HG03520 (cell line): ENCODE results near the gene GRB2.
A peak's percentile ranks its signal among the peaks of the same experiment; 100 is the strongest.
"Not testable (repeated sequence)": the region's sequence is repeated elsewhere in the genome, so short reads cannot be mapped to it uniquely, and the experiment has no call there.

Experiments used
- ATAC-seq: cut with Tn5 transposase; IDR thresholded peaks from one replicate; pipeline ENCODE4 v1.9.1; 2021; ENCODE audit warnings: mild to moderate bottlenecking, moderate library complexity; ENCODE audit not compliant: unreplicated experiment

Gene GRB2

GRCh38 chr17:75321506-75321905 is 84.0 kb downstream of the GRB2 start:
- ATAC-seq, result no peak

- no peak for ATAC-seq
These were observed 85.4 kb downstream of the GRB2 start for GRCh38 chr17:75319904-75320691.

- ATAC-seq, result no peak
These were observed 86.8 kb downstream of the GRB2 start for GRCh38 chr17:75318615-75319222.

- no peak for ATAC-seq
These were observed 87.3 kb downstream of the GRB2 start for GRCh38 chr17:75318211-75318610.

DNA sequence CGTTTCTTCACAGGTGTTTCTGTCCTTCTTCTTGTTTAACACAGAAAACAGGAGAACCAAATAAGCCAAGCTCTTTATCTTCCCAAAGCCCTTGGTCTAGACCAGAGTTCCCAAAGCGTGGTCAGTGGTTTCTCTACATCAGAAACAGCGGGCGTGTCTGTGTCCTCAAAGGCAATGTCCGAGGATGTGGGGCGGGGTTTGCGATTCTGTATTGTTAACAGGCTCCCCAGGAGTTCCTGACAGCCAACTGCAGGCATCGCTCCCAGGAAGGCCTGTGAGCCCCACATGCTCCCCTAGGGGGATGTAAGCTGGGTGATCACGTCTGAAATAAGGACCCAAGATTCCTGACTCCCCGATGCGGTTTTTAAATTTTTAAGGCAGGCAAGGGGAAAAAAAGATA is 87.8 kb downstream of the GRB2 start:
- ATAC-seq, result no peak

GRCh38 chr17:75316253-75316652 is 89.2 kb downstream of the GRB2 start:
- no peak for ATAC-seq

DNA sequence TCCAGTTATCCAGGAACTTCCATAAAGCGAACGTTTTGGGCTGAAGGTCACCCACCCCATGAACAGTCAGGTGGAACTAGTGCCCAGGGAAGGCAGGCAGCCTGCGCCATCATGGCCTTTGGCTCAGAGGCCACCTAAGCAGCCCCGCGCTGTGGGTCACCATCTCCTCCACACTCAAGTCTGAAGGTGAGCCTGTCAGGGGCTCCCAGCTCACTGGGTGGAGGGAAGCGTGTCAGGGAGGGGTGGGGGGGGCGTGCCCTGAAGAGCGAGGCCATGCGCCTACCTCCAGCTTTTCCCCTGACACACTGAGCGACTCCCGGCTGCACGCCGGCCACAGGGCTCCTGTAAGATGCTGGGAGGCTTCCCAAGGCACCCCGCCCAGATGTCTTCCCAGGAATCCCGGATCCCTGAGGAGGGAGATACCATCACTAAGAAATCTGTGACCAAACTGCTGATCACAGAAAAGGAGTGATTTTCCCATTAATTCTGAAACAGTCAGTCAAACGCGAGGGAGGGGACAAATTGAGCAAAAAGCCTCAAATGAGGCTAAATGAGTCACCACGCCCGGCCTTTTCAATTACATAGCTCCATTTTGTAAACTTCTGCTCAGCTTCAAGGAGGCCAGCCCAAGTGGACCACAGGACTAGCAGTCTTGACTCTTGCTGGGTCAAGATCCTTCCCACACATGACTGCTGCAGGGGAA is 89.8 kb downstream of the GRB2 start:
- ATAC-seq, result no peak

GRCh38 chr17:75313941-75314551 is 91.4 kb downstream of the GRB2 start:
- no peak for ATAC-seq

- ATAC-seq, result no peak
These were observed 96.5 kb downstream of the GRB2 start for GRCh38 chr17:75308732-75309629.

DNA sequence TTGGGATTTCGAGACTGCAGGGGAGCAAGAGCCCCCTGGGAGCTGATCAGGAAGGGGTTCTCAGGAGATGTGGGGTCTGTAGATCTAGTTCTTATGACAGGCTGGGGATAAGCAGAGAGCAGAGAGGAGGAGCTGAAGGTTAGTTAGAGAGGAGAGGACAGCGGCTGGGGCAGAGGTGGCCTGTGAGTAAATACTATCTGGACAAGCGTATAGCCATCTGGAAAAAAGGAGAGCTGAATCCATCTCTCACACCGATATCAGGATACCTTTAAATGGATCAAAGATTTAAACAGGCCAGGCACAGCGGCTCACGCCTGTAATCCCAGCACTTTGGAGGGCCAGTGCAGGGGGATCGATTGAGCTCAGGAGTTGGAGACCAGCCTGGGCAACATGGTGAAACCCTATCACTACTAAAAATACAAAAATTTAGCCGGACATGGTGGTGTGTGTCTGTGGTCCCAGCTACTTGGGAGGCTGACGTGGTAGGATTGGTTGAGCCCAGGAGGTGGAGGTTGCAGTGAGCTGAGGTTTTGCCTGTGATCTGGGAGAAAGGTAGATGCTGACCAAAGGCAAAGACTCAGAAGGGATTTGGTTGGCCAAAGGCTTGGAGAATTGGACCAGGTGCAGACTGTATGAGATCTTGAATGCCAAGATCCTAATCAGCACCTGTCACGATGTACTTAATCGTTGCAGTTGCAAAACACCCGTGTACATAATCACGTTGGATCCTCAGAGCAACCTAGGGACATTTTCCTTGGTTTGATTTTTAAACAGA is 97.3 kb downstream of the GRB2 start:
- ATAC-seq, result no peak

GRCh38 chr17:75301502-75302206 is 103.8 kb downstream of the GRB2 start:
- ATAC-seq, result no peak

DNA sequence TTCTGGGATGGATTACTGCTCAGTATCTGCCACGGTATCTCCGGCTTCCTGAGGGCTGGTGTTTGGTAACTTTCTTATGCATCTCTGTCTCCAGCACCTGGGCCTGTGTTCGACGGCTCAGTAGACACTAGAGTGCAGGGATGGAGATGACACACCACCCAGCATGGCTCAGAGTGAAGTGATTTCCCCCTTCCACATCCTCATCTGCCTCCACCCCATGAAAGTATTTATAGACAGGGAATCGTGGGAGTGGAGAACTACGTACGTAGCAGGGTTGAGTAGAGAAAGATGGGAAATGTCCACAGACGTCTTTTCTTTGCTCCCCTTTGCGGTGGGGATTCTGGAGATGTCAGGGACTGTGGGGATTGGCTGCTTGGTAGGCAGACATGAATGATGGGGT is 104.4 kb downstream of the GRB2 start:
- ATAC-seq, result no peak

GRCh38 chr17:75300280-75300679 is 105.2 kb downstream of the GRB2 start:
- ATAC-seq, result no peak

DNA sequence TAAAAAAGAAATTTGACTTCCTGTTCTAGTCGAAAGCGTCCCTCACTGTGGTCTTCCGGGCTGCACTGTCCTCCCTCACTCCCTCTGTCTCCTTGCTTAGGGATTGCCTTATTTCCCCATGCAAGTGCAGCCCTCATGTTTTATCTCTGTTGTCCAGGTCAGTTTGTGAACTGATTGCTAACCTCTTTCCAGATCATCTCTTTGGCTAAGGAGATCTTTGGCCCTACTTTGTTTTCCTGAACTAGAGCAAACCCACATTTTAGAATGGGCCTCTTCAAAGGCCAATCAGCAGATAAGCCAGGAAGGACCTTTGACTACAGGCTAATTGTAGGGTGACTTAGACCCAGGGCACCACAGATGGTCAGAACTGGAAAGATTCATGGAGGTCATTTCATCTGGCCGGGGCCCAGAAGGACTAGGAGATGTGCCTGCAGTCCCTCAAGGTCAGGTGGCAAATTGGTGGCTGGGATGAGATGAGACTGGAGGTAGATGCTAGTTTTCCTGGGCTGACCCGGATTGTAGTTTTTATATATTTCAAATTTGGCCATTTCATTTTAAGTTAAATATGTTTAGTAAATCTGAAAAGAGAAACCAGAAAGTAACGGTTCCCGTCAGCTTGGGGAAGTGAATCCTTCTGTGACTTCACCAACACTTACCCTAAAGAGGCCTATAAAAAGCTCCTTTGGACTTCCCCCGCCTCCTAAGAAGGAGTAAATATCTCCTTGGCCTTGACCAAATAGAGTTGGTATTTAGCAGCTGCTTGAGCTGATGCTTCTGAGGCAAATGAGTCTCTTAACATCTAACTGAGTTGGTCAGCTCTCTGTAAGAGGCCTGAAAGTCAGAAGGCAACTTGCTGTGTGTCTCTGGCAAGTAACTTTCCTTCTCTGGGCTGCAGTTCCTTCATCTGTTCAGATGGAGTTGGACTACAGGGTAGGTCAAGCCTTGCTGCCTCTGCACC is 110.0 kb downstream of the GRB2 start:
- peak; percentile 42 for ATAC-seq

GRCh38 chr17:75292810-75293448 is 112.5 kb downstream of the GRB2 start:
- not testable (repeated sequence) for ATAC-seq

GRCh38 chr17:75289832-75290337 is 115.6 kb downstream of the GRB2 start:
- no peak for ATAC-seq

GRCh38 chr17:75289115-75289831 is 116.2 kb downstream of the GRB2 start, which contains the start of gene SLC25A19:
Gene SLC25A19, minus strand, starts transcription at chr17:75289433. Its CDS starts 2,669 bp downstream, at chr17:75286764.
- peak; percentile 89 for ATAC-seq
